Retina (tissue), 1 donor: Measurements from ENCODE around the gene FRZB.

Experiments used
- DNase-seq: peaks from one replicate; pipeline ENCODE4 v3.0.0-alpha.2; 2016

Gene FRZB

DNA sequence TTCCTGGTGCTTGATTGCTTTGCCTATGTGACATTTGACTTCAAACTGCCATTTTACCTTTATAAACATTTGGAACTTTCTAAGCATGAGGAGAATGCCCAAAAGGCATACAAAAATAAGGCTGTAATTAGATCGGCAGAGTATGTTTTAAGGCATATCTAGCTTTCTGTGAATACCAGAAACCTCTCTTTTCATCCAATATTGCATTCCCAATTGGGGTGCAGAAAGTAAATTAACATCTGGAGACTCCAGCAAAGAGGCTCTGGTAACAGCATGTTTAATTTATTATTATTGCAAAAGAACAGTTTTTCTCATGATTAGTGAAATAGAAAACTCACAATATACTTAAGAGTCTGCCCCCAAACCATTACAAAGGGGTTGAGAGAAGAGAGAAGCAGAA lies 32.1 kb downstream of the FRZB start:
- DNase-seq, result no peak

DNA sequence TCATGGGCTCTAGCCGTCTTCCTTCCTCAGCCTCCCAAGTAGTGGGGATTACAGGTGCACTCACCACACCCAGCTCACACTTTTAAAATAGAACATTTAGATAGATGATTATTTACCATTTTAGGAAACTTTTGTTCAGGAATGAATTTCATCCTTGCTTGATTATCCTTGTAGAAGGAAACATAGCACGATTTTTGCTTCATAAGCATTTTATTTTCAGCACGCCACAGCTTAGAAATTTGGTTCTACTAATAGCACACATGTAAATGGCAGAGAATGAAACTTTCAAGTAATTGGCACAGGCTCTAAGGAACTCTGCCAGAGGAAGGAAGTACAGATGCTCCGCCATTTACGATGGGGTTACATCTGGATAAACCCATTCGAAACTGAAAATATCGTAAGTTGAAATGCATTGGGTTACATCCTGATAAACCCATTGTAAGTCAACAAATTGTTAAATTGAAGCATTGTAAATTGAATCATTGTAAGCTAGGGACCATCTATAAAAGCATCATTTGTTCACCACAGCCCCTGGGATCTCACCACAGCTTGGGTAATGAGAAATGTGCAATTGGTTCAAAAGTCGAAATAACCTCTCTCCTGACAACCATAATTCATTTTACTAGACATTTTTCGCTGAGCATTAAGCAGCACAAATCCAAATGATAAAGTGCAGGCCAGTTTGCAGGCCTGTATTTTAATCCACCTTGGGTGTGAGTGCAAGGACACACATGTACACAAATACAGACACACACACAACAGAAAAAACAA lies 33.2 kb downstream of the FRZB start:
- no peak for DNase-seq

- DNase-seq, result no peak
Measured at GRCh38 chr2:182831921-182832320, 34.5 kb downstream of the FRZB start.

GRCh38 chr2:182831101-182831500 lies 35.3 kb downstream of the FRZB start:
- DNase-seq, result no peak

DNA sequence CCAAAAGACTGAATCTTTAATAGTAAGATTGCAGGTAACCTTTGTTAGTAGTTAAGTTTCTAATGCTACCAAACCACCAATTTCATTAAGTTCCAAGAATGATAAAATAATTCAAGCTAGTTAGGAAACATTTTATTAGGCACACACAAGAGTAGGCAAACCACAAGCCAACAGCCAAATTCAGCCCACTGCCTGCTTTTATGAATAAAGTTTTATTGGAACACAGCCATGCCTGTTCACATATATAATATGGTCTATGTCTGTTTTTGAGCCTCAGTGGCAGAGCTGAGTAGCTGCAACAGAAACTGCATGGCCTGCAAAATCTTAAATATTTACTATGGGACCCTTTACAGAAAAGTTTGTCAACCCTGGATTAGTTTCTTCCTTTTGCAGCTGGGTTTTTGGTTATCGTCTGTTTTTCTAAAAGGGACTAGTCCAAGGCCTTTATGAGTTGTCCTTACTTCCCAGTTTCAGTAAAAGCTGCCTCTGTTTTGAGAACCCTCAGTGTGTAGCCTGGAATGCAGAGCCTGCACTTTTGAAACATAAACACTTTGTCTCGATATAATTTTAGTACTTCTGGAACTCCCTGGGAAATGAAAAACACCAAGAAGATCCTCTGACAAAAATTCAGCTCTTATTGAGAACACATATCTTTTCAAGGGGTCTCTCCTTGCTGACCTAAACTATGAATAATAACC lies 39.1 kb downstream of the FRZB start:
- no peak for DNase-seq

DNA sequence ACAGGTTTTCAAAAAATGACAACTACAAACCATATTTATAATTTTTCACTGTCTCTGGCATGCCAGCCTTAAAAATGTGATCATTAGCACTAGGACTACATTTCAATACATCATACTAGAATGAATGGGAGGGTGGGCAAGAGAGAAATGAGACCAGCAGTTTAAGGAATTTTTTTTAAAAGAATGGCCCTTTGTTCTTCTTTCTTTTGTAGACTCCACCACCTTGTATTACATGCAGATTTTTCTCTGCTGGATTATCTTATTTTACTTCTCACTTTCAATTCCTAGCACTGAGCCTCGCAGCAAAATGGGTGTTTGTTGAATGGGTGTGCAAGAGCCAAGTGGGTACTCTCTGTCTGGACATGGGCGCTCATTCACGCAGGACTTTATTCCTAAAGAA lies 39.9 kb downstream of the FRZB start:
- no peak for DNase-seq

GRCh38 chr2:182826064-182826463 lies 40.4 kb downstream of the FRZB start:
- DNase-seq, result no peak

DNA sequence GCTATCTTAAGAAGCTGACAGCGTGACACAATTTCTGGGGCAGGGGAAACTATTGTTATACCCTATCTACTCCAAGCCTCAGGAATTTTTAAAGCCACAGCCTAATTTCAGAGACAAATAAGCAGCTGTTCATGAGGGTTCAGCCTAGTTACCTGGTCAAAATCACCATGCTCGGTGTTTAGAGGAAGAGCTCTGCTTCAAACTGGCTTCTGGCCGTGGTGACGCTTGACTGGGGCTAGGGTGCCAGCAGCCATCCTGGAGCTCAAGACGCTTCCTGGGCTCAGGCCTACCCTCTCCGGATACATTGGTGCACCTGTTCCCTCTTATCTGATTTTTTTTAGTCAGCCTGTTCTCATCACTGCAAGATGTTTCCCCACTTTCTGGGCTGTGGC lies 41.7 kb downstream of the FRZB start:
- DNase-seq, result no peak

- DNase-seq, result no peak
Measured at GRCh38 chr2:182824056-182824766, 42.2 kb downstream of the FRZB start.

- DNase-seq, result no peak
Measured at GRCh38 chr2:182822733-182823132, 43.7 kb downstream of the FRZB start.

GRCh38 chr2:182821182-182821581 lies 45.3 kb downstream of the FRZB start:
- DNase-seq, result no peak

DNA sequence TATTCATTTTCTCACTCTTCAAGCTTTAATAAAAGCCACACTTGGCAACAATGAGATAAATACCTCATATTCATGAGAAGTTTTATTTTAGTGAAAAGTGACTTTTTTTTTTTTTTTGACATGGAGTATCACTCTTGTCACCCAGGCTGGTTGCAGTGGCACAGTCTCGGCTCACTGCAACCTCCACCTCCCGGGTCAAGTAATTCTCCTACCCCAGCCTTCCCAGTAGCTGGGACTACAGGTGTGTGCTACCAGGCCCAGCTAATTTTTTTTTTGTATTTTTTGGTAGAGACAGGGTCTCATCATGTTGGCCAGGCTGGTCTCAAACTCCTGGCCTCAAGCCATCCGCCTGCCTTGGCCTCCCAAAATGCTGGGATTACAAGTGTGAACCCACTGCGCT lies 47.0 kb downstream of the FRZB start:
- no peak for DNase-seq

DNA sequence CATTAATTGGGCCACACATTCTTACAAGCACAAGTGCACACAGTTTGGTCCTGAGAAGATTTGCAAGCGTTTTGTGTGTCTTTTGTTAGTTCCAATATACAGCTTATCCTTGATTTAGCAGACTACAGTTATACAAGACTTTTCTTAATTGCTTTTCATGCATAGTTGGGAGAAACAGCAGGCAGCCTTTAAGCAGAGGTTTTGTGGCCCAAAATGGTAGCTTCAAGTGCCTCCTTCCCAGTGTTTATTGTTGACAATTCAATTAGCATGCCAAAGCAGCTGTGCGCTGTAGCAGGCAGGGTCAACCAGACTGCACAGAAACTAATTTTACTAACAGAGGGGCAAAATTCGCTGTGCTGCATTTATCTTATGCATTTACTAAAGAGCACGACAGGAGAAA lies 47.5 kb downstream of the FRZB start:
- peak; percentile 43 for DNase-seq

GRCh38 chr2:182818501-182818900 lies 47.9 kb downstream of the FRZB start:
- peak; percentile 11 for DNase-seq

GRCh38 chr2:182817558-182817957 lies 48.9 kb downstream of the FRZB start:
- DNase-seq, result no peak

- DNase-seq, result no peak
Measured at GRCh38 chr2:182816866-182817265, 49.6 kb downstream of the FRZB start.

GRCh38 chr2:182814804-182815203 lies 51.6 kb downstream of the FRZB start:
- no peak for DNase-seq

DNA sequence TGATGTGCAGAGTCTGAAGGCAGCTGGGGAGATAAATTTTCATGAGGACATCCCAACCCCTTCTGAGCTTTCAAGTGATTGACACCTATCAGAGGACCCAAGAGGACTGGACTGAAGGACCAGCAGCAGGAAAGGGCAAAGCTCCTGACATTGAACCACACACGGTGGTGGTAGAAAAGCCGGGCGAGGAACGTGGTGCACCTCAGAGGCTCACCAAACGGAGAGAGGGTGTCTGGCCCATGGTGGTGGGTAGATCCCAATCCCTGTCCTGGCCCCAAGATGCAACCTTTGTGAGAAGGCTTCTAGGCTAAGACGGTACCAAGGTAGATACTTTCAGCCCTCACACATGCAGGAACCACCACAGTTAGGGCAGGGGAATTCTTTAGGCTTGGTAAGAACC lies 52.1 kb downstream of the FRZB start:
- DNase-seq, result no peak

DNA sequence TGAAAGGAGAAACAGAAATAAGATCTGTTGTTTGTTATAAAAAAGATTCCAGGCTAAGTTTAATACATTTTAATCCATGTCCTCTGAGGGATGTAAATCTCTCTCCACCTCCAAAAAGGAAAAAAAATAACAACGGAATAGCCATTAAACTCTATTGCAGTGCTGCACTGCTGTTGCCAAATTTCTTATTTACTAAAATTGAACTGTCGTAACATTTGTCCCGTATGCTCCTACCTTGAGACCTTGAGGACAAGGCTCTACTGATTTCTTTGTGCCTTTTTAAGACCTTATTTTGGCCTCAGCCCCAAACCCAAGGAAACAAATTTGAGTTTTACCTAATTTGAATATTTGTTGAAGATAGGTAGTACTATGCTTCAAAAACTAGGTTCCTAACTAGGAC lies 56.4 kb downstream of the FRZB start:
- DNase-seq, result no peak

GRCh38 chr2:182807319-182807718 lies 59.1 kb downstream of the FRZB start:
- DNase-seq, result no peak

DNA sequence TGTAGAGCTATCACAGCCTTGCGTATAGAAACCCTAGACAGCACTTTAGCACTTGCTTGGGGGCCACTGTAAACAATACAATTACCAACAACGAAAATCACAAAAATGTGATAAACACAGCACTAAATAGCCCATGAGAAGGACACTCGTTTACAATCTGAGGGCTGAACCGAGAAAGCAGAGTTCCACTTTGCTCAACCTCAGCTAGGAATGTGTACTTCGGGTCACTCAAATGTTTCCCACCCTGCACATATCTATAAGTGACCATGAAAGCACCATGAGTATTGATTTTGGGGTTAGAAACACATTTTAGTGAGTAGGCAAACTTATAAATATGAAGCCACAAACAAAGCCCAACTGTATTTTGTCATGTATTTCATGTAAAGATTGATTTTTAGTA lies 62.3 kb downstream of the FRZB start:
- DNase-seq, result no peak

DNA sequence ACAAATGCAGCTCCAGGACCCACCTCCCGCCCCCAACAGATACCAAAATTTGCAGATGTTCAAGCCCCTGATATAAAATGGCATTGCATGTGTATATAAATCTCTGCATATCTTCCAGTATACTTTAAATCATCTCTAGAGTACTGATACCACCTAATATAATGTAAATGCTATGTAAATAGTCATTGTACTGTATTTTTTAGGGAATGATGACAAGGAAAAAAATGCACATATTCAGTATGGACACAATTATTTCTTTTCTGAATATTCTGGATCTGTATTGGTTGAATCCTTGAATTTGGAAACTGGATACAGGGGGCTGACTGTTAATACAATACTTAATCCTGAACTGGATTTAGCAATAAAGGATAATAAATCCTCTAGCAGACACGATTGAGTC lies 67.7 kb downstream of the FRZB start:
- DNase-seq, result no peak

DNA sequence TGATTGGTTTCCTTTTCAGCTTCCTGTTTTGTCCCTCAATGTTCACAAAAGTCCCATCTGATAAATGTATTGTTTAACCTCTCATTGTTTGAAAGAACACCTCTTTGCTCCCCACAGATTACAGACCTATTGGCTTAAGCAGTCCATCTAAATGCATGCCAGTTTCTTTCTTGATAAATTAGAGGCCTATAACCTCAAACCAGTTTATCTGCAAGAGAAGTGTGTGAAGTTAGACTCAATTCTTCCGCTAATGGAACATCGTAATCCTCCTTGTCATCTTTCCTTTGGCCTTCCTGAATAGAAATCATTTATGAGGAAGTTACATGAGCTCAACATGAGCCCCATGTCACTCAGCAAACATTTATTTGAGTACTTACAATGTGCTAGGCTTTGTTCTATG lies 74.0 kb downstream of the FRZB start:
- DNase-seq, result no peak

GRCh38 chr2:182784777-182785176 lies 81.7 kb downstream of the FRZB start:
- DNase-seq, result peak; percentile 28
